GM03348 (cell line): ENCODE results near the gene RAPGEF4.
A peak's percentile ranks its signal among the peaks of the same experiment; 100 is the strongest.

Experiments
- DNase-seq: peaks from one replicate; pipeline ENCODE4 v3.0.0; 2012; ENCODE audit warnings: low spot score

The RAPGEF4 gene

DNA sequence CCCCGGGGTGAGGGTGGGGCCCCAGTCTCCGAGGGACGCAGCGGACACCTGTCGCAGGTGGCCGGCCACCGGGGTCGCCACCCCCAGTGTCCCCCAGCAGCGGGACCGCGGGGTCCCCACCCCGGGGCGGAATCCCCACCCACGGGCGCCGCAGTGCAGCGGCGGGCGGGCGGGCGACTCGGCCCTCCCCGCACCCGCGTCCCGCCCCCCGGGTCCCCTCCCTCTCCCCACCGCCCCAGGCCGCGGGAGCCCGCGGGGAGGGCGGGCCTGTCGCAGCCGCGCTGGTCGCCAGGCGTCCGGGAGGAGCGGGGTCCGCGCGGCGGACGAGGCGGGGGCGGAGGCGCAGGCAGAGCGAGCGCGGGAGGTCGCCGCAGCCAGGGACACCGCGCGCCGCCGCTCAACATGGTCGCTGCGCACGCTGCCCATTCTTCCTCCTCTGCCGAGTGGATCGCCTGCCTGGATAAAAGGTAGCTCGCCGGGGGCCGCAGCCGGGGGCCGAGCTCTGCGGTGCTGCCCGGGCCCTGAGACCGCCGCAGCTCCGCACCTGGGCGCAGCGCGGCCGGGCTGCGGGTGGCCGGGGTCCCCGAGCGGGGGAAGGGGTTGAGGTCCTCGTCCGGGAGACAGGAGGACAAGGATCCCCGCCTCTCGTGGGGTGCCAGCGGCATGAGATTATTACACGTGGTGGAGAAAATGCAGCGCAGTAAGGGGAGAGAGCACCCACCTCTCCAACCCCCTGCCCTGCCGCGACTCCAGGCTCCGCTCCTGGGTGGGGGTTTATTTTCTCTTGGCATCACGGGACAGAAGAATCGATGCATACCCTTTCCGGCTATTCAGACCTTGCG is at the start of gene RAPGEF4:
Gene RAPGEF4 (plus strand): TSS at position 264 of the 842 bp plus-strand sequence. CDS start 139 bp downstream, at position 403.
- DNase-seq = peak; percentile 51

DNA sequence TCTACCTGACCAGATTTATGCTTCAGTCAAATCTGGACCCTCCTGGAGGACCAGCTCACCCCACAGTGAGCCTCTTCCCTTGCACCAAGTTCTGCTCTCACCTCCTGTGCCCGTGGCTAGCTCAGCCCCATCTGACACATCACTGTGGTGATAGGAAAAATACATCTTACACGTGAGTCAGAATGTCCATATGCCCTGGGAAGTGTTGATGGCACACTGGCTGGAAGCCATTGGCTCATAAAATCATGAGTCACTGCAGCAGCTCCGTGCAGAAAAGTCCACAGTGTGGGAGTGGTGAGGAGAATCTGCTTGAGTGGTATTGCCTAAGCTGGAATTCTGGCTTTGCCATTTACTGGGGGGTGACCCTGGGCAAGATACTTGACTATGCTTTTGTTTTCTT is 42.6 kb upstream of the RAPGEF4 start:
- peak; percentile 89 for DNase-seq

DNA sequence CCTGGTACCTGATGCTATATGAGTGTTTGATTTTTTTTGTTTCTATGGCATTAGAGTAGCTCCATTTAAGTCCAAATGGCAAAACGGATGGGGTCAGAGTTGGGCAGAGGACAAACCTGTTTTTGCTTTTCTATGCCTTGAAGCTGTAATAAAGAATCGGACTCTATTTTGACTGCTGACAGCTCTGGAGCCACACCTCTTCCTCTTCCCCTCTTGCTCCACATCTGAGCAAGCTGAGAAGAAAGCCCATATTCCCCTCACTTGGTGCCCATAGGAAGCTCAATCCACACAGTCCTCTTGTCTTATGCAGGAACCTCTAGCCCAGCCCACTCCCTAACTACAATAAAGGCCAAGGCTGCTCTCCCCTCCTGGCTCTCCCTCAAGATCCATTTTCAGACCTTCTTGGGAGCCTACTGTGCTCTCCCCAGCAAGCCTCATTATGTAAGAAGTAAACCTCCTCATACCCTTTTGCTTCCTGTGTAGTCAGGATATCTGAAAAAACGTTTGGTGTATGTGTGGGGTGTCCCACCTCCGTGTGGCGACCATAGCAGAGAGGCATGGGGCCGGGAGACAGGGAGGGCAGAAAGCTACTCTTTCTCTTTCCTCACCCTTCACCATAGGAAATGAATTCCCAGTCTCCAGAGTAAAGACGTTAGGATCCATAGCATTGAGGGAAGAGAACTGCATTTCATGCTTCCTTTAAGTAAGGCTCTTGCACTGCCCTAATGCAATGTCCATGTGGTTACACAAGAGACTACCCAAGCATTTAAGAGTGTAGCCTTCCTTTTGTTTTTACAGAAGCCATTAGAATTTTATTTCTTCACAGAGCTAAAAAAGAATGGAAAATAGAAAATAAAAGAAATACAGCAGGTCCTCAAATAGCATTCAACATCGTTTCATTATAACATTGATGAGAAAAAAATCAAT is 41.9 kb upstream of the RAPGEF4 start:
- no peak for DNase-seq

DNA sequence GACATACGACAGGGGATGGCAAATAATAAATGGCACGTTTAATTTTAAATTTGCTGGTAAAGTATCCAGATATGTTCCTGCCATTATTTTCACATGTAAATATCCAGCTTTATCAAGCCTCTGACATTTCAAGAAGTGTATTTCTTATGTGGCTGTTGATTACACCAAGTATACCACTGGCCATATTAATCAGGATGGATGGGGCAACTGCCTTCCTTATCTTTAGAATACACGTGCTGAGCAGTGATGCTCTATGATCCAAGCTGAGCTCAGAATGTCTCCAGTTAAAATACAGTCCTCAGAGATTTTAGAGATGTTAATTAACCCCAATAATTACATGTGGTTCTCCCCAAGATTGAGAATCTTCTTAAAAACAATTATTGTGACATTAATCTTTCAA is 38.3 kb upstream of the RAPGEF4 start:
- DNase-seq = no peak

DNA sequence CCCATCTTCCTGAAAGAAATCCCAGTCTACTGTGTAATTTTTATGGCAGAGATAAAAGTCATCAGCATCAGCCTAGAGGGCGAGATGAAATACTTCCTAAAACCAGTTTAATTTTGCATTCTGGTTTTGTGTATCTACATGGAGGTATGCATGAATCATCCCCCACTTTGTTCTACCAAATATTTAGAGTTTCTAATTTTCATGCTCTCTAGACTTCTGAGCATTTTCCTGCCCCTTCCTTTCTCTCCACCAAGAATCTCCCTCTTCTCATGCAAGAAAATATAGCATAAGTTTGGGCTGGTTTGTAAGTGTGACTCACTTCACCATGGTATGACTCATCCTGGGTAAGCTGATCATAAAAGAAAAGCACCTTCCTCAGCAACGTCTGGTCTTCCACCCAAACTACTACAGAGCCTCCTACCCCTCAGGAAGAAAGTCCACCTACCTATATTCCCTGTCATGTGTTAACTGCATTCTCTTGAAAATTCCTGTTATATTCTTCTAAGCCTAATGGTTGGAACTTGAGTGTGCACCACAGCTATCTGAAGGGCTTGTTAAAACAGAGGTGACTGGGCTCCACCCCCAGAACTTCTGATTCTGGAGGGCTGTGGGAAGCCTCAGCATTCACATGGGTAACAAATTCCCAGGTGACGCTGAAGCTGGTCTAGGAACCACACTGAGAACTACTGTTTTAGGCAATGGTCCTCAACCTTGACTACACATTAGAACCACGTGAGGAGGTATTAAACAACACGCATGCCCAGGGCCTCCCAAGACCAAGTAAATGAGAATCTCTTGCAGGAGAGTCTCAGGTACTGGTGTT is 37.4 kb upstream of the RAPGEF4 start:
- DNase-seq = peak; percentile 44

DNA sequence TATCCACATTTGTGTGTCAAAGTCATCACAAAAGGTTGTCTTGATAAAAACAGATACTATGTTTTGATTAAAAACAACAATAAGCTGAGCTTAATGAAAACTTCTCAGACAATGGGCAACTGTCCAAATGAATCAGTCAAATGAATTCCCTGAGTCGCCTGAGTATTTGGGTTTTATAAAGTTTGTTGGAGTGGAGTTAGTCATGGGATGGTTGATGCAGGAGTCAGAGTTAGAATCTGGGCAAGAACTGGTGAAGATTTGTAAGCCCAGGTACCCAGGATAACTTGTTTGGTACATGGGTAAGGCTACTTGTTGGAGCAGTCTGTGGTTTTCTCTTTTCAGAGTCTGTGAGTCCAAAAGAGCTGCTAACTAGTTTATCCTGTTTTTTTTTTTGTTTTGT is 34.4 kb upstream of the RAPGEF4 start:
- peak; percentile 75 for DNase-seq

DNA sequence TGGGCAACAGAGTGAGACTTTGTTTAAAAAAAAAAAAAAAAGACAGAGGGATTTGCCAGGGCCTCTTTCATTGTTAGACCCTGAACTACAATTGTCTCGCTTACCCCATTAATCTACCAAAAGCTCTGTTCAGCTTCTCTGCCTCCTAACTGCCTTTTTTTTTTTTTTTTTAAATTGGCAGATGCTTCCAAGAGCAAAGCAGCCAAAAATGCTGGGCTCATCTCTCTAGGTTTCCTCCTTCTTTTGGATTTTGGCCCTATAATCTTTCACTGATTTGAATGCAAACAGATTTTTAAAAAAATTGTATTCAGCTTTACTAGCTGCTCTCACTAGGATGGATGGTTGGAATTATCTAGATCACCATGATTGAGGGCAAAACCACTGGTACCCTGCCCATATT is 33.2 kb upstream of the RAPGEF4 start:
- DNase-seq = no peak

DNA sequence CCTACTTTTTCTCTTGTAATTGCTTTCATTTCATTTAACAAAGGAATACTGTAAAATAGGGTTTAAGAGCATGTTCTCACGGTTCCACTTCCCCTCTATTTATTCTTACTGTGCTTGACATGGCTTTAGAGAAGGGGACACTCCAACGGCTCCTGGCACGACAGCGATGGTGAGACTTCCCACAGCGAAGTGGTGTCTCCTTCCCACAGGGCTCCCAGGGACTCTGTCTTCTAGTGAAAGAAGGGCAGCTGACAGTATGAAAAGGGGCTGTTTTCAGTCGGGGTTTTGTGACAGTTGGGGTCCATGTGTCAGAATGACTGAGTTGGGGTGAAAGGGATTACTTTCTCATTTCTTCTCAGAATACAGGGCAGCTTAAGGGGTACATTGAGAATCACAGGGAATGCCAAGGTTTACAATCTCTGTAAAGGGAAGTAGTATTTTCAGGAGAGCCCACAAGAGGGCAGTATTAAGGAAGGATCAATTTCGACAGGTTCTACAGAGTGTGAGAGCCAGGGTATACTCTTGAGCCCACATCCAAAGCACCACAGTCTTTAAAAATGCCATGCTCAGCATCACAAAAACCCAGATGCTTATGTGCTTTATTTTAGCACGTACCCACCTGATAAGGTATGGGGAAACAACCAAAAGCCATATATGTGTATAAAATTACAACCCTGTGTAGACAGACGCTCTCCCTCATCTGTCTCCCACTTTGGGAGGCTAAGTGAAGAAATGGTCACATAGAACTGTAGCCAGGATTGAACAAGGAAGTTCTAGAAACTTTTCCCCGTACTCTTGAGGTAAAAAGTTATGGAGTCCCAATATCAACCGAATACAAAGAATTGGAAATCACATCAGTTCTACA is 31.3 kb upstream of the RAPGEF4 start:
- DNase-seq = peak; percentile 37

DNA sequence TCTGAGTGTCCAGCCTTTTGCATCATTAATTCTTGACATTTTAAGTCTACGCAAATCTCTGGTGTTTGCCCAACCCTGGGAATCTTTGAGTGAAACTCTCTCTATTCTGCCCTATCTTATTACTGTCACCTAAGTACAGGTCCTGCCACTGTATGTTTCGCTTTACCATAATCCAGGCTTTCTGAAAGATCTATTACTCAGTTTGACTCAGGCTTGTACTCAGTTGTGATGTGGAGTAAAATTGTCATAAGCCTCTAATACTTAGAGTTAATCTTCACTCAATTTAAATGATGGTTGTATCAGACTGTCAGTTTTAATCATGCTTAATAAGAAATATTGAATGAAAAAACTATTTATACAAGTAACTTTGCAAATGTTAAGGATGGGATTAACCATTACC is 30.3 kb upstream of the RAPGEF4 start:
- DNase-seq = no peak

DNA sequence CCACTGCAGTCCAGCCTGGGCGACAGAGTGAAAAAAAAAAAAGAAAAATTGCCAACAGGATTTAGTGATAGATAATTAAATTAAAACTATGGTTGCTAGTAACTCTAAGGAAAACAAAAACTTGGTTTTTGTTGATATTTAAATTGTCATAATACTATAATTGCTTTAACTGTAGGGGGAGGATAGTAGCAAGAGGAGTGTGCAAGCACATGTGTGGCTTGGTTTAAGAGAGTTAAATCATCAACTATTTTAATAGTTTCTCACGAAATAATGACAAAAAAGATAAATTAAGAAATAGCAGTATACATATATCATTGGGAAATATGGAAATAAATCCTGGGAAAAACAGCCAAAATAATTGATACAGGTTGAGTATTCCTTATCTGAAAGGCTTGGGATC is 27.4 kb upstream of the RAPGEF4 start:
- DNase-seq = no peak

DNA sequence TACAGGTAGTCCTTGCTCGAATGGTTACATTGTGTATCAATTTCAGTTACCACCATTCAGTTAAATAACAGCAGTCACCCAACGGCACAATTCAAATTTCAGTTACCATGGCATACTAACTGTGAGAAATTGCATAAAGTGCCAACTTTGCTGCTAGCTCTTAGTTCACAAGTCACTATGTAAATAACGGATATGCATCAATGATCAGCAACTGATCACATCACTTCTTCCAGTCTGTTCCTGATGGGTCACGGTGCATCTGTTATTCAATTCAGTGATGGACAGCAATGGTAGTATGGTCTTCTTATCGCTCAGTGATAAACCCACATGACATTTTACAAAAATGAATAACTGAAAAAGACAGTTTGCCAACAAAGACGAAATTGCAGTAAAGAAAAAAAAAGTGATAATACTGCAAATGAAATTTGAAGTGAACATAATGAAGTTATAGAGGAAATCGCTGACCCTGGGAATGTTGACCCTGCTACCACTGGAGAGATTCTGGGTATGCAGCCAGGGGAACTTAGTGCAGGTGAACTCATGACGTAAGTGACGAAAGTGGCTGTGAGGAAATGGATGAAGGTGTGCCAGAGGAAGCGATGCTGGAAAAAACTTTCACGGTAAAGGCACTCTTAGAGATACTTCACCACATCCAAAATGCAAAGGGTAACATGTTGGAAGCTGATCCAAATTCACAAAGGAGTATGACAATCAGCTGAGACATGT is 25.9 kb upstream of the RAPGEF4 start:
- DNase-seq = no peak

DNA sequence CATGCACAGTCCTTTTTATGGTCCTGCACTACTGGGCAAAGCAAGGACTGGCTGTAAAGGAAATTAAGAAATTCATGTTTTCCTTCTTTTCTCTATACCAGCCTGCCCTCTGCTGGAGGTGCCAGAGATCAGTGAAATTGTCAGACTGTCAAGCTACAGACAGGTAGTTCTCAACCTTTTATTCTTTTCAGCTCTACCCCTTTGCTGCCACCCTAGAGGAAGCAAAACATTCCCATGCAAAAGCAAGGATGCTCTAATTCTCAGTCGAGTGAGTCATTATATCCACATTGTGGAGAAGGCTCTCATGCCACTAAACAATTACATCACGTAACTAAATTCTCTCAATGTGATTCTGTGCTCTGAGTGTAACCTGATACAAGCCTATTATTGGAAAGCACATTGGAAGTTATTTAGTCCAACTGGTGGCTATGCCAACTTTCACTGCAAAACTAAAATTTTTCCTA is 25.0 kb upstream of the RAPGEF4 start:
- peak; percentile 68 for DNase-seq

DNA sequence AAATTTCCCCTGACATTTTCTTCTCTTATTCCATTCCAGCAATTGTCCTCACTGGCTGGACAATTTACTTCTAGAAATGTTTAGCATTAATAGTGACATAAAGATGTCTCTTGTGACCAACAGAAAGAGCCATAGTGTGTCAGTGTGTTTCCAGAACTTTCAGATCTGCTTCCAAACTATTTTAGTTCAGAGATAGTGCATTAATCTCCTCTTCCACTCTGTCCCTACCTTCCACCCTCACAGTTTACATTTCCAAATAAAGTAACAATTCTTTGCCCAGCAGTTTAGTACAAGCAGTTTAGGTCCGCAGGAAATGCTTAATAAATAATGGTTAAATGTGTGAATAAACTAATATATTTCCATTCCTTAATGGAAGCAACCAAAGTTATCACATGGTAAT is 24.5 kb upstream of the RAPGEF4 start:
- DNase-seq = no peak

DNA sequence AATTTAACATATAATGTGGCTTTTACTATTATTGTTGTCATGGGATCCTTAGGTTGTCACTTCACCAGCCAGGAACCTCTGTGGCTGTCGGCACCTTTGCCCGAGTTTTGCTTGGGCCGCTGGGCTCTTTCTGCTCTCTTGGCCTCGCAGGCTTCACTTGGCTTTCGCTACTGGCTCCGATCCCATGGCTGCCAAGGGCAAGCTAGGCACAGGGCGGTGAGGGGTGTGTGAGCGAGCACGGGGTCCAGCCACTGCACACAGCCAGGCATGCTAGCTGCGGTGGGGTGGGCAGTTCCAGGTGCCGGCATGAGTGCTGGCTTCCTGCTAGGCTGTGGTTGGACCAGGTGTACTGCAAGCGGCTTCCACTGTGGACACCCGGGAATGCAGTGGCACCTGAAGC is 23.4 kb upstream of the RAPGEF4 start:
- no peak for DNase-seq

DNA sequence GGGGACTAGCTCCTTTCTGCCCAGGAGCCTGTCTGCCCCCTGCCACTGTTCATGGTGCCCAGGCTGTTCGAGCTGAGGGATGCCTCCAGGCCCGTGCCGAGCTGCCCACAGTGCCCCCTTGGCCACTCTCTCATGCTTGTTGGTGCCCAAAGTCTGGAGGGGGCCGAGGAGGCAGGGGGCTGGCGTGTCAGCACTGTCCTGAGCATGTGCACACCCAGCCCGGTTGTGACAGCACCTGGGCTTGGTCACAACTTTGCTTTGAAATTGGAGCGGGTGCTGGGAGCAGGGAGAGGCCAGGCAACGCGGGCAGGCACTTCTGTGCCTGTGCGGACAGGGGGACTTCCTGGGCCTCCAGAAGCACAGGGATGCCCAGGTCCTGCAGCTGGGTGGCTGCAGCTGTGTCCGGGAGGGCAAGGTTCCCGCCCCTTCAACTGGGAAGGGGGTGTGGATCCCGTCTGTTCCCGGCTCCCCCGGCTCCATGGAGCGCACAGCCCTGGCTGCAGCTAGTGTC is 22.2 kb upstream of the RAPGEF4 start:
- DNase-seq = no peak

DNA sequence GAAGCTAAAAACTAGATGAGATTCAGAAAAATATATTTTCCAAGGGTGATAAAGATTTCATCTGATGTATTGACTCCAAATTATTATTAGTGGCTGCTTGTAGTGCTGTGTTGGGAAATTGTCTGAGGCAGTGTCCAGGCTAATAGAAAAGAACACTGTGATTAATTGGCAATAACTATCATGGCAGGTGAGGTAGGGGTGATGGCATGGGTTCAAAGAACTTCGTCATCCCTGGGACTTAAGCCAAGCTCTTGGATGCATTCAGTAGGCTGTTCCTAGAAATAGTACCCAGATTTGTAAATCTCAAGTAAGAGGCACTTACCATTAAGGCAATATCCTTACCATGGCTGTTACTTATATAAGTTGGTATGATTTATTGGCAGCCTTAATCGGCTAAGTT is 13.2 kb upstream of the RAPGEF4 start:
- DNase-seq = no peak

DNA sequence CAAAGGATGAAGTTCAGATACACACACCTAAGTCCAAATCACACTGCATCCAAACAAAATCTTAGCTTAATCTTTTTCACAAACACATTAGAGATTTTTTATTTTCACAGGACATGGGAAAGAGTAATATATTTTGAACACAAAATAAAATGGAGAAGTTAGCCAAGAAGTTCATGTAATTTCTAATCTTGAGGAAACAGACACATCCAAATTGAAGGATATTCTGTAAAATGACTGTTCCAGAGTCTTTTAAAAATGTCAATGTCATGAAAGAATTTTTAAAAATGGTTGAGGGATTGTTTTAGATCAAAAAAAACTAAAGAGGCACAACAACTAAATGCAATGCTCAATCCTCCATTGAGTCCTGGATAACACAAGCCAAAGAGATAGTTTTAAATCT is 12.4 kb upstream of the RAPGEF4 start:
- DNase-seq = no peak

DNA sequence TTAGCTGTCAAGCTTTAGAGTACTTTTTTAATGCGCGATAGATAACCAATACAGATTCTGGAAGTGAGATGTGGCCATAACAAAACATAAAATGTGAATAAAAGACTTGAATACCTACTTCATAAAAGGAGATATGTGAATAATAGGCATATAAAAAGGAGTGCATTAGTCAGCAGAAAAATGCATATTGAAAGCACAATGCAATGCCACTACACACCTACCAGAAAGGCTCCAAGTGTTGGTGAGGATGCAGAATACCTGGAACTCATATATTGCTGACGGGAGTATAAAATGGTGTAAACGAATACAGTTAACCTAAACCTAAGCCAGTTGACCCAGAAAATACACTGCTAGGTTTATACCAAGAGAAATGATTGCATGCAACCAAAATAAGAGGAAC is 10.9 kb upstream of the RAPGEF4 start:
- DNase-seq = no peak

DNA sequence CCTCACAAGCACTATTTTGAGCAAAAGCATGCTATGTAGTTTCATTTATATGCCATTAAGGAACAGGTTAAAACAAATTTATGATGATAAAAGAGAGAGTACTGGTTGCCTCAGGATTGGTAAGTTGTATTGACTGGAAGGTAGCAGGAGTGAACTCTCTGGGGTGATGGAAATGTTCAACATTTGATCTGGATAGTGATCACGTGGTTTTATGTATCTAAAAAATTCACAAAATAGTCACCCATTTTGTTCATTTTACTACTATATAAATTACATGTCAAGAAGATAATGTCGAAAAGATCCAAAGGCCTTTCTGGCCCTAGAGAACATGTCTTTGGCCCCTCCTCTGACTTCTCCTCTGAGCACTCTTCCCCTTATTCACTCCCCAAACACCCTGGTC is 10.4 kb upstream of the RAPGEF4 start:
- no peak for DNase-seq

DNA sequence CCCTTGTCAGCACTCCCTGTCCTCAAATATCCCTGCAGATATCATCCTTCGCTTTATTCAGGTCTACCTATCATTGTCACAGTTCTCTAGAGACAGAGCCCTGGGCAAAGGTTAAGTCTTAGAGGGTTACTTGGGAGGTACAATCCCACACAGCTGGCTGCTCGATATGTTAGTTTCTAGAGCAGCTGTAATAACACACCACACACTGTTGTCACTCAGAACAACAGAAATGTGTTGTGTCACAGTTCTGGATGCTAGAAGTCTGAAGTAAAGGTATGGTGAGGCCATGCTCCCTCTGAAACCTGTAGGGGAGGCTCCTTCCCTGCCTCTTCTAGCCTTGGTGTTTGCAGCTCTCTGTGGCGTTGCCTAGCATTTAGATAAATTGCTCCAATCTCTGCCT is 9.9 kb upstream of the RAPGEF4 start:
- DNase-seq = no peak
